HG03460 (cell line): Measurements from ENCODE around the gene SPEN.

Experiments used
- ATAC-seq: cut with Tn5 transposase; IDR thresholded peaks from one replicate; pipeline ENCODE4 v1.9.1; 2021; ENCODE audit not compliant: unreplicated experiment

The SPEN gene

DNA sequence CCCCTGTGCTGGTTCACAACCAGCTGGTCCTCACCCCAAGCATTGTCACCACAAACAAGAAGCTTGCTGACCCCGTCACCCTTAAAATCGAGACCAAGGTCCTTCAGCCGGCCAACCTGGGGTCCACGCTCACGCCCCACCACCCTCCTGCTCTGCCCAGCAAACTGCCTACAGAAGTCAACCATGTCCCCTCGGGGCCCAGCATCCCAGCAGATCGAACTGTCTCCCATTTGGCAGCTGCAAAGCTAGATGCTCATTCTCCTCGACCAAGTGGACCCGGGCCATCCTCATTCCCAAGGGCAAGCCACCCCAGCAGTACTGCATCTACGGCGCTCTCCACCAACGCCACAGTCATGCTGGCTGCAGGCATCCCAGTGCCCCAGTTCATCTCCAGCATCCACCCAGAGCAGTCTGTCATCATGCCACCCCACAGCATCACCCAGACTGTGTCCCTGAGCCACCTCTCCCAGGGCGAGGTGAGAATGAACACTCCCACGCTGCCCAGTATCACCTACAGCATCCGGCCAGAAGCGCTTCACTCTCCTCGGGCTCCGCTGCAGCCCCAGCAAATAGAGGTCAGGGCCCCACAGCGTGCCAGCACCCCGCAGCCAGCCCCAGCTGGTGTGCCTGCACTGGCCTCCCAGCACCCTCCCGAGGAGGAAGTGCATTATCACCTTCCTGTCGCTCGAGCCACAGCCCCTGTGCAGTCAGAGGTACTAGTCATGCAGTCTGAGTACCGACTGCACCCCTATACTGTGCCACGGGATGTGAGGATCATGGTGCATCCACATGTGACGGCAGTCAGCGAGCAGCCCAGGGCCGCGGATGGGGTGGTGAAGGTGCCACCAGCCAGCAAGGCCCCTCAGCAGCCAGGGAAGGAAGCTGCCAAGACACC lies 87.8 kb downstream of the SPEN start:
- ATAC-seq = no peak

DNA sequence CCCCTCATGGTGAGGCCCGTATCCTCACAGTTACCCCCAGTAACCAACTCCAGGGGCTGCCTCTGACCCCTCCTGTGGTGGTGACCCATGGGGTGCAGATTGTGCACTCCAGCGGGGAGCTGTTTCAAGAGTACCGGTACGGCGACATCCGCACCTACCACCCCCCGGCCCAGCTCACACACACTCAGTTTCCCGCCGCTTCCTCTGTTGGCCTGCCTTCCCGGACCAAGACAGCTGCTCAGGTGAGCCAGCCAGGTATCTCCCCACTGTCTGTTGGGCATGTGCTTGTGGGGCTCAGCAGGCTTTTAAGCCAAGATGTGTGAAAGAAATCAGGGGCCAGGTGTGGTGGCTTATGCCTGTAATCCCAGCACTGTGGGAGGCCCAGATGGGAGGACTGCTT lies 88.5 kb downstream of the SPEN start:
- no peak for ATAC-seq

DNA sequence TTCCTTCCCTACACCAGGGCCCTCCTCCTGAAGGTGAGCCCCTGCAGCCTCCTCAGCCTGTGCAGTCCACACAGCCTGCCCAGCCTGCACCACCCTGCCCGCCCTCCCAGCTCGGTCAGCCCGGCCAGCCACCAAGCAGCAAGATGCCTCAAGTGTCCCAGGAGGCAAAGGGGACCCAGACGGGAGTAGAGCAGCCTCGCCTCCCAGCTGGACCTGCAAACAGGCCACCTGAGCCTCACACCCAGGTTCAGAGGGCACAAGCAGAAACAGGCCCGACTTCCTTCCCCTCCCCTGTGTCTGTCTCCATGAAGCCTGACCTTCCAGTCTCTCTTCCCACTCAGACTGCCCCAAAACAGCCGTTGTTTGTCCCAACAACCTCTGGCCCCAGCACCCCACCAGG lies 89.6 kb downstream of the SPEN start:
- ATAC-seq = no peak

DNA sequence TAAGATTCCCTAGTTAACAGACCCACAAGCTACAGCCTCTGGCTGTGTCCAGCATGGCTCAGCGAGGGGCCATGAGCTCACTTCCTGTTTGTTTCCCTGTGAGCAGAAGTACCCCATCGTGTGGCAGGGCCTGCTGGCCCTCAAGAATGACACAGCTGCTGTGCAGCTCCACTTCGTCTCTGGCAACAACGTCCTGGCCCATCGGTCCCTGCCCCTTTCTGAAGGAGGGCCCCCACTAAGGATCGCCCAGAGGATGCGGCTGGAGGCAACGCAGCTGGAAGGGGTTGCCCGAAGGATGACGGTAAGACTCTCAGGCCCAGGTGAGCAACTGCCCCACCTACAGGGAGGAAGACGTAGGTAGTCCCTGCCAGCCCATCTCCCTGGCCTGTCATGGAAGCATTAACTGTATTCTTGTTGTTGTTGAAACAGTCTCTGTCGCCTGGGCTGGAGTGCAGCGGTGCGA lies 90.2 kb downstream of the SPEN start:
- no peak for ATAC-seq

DNA sequence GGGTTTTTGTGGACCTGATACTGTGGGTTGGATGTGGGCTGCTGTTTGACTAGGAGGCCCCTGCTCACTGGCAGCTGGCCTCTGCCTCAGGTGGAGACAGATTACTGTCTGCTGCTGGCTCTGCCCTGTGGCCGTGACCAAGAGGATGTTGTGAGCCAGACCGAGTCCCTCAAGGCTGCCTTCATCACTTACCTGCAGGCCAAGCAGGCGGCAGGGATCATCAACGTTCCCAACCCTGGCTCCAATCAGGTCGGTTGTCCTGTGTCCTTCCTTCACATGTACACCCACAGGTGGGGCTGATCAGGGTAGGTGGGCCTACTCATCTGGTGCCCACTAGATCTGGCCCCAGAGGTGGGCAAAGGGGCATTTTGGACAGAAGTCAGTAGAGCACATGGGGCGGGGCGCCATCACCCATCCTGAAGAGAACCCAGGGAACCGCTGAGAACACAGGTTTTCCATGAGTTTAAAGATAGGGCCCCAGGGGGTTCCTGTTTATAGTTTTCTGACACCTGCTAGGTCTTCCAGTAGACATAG lies 91.2 kb downstream of the SPEN start:
- no peak for ATAC-seq

DNA sequence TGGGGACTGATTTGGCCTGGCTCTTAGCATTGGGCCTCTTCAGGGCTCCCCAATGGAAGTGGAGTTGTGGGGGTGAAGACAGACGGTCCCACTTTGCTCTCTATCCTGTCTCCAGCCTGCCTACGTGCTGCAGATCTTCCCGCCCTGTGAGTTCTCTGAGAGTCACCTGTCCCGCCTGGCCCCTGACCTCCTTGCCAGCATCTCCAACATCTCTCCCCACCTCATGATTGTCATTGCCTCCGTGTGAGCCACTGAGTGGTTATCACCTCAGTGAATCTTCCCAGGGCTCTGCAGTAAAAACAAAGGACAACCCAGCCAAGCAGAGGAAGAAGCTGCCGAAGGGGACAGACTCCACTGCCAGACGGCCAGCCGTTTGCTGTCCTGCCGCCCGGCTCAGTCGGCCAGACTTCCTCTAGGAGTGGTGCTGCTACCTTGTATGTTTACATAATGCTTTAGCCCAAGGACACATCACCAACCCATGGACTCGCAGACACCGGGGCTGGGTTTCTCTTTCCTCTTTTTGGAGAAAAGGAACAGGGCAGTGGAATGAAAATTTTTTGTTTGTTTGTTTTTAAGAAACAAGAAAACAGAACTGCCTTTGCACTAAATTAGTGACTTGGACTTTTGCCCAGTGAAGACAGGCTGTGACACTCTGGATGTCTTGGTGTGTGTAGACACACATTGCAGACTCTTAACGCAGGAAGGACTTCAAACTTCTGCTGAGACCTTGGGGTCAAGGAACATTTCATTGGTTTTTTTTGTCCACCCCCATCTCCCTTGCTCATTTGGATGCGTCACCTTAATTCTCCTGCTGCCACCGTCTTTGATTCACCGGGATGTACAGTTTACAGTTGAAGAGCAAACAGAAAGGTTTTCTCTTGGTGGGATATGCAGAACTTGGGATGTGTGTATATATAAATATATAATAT lies 91.9 kb downstream of the SPEN start:
- ATAC-seq = no peak

DNA sequence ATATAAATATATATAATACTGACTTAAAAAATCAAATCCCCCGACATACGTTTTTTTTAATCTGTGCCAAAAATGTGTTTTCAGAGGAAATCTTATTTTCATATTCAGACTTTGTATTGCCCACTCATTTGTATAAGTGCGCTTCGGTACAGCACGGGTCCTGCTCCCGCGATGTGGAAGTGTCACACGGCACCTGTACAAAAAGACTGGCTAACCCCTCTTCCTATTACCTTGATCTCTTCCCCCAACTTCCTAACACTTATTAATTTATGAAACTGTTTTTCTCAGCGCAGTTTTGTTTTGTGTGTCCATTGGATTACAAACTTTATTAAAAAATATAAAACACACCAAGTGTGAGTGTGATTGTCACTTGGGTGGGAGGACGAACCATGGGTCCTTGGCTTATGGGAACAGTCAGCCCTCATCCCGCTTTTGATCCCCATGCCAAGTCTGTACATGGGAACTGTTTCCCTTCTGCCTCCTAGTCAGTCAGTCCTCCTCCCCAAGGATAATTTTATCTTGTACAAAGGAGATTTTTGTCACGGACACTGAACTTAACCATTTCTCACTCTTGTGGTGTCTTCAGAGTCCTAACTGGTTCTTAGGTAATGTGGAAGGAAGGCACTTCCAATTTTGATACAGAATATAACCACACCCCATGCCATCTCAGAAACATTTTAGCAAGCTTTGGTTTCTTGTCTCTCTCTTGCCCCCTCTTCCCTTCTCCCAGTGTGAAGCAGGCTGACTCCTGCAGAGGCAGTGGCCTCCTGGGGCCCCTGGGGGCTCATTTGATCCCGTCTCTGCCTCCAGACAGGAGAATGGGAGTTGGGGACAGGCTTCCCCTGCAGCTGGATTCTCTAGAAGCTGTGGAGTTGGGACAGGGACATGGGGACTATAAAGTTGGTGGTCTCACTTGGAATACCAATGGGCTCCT lies 92.9 kb downstream of the SPEN start:
- ATAC-seq = no peak

DNA sequence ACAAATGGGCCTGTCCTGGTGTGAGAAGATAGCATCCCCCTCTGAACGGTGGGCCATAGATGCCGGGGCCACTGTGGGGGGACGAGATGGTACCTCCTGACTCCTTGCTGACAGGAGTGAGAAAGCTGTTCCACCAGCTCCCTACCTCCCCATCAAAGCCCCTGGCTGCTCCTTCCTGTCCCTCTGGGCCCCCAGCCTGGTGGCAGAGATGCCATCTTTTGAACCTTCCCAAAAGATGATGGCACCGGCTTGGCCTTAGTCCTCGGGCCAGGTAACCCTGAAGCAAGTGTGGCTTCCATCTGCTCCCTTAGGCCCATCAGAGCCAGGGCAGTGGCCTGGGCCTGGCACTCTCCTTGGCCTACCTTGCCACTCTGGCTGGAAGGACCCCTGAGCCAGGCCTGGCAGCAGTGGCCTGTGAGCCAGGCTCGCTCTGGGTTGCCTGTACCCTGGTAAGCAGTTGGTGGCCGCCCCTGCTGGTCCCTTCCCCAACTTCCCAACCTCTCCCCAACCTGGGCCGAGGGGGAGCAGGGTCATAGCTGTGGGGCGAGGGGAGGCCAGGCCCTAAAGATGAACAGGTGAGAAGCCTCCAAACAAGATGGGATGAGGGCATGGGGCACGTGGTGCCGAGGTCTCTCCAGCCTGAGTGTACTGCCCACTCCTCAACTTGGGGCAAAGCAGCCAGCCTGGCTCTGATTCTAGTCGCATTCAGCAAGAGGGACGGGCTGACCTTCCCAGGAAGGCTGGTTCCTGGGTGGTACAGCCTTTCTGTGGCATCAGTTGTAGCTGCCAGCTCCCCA lies 93.7 kb downstream of the SPEN start:
- ATAC-seq = no peak

DNA sequence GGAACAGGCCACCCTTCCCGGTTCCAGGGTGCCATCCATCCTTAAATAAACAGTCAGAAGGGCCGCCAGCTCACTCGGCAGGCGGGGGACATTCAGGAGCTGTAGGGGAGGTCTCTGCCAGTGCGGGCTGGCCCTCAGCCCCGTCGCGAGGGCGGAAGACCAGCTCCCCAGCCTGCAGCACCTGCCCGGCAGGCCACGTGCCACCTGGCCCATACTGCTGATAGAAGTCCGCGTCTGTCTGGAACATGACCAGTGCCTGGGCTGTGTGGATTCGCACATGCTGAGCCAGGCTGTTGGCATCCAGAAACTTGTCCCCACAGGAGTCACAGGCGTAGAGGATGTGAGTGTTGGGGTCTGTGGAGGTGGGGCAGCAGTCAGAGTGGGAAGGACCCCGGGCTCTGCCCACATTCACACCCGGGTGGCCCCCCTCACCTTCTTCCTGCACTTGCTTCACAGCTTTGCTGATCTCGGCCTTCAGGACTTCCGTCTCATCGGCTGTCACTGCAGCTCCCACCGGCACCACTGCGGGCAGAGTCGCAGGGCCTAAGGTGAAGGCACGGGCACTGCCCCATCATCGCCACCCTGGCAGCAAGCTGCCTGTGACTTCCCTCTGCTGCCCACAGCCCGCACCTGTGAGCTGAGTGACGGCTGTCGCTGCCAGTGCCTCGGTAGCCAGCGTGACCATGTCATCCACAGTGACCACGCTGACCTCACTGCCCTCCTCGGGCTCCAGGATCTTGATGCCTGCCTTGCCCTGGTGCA lies 94.6 kb downstream of the SPEN start:
- ATAC-seq = no peak

DNA sequence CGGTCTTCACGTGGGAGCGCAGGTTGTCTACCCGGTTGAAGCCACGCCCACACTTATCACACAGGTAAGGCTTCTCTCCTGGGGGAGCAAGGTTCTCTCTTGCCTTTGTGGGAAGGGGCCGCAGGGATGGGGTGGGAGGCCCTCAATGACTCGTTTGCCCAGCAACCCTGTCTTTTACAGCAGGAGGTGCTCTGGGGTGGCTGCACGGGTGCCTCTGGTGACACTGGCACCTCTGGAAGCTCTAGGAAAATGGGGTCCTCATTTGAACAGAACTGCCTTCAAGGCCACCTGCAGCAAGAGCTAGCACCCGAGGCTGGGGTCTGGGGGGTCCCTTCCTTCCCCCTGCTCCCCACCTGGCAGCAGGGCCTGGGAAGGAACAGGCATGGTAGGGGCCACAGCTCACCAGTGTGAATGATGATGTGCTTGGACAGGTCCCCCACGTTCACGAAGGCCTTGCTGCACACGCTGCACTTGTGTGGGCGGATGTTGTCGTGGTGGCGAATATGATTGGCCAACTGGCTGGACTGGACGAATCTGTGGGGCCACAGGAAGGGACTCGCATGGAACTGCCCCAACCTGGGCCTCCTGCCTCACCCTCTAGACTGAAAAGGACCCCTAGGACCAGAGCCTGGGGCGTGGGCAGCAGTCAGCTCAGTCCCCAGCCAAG lies 95.3 kb downstream of the SPEN start:
- ATAC-seq = no peak

DNA sequence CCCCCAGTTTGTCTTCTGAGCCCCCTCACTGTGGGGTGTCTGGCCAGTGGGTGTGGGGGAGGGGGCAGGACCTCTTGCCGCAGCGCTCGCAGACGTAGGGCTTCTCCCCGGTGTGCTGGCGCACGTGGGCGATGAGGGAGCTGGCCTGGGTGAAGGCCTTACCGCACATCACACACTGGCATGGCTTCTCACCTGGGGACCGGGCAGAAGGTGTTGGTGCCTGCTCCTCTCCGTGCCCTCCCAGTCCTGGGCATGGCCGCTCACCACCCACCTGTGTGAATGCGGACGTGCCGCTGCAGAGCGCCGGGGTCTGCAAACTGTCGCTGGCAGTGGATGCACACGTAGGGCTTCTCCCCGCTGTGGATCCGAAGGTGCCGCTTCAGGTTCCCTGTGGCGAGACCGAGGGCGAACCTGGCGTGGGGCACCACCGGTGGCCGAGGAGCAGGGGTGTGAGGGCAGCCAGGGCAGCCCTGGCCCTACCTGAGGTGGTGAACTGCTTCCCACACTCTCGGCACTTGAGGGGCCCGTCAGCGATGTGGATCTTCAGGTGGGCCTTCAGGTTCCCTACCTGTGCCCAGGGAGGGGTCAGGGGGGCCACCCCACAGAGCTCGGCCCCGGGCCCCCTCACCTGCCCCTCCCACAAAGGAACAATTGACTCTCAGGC lies 96.0 kb downstream of the SPEN start:
- no peak for ATAC-seq

DNA sequence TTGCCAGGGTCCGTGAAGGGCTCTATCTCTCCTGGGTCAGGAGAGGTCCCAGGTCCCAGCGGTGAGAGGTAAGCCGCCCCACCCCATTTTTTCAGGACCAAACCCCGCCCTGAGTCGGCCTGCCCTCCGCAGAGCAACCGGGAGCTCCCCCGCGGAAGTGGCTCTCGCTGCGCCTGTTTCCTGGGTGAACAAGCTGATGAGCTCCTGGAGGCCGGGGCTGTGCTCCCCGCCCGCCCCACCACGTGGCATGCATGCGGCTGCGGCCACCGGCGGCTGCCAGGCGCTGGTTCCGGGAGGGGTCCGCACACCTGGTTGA lies 96.4 kb downstream of the SPEN start:
- no peak for ATAC-seq

DNA sequence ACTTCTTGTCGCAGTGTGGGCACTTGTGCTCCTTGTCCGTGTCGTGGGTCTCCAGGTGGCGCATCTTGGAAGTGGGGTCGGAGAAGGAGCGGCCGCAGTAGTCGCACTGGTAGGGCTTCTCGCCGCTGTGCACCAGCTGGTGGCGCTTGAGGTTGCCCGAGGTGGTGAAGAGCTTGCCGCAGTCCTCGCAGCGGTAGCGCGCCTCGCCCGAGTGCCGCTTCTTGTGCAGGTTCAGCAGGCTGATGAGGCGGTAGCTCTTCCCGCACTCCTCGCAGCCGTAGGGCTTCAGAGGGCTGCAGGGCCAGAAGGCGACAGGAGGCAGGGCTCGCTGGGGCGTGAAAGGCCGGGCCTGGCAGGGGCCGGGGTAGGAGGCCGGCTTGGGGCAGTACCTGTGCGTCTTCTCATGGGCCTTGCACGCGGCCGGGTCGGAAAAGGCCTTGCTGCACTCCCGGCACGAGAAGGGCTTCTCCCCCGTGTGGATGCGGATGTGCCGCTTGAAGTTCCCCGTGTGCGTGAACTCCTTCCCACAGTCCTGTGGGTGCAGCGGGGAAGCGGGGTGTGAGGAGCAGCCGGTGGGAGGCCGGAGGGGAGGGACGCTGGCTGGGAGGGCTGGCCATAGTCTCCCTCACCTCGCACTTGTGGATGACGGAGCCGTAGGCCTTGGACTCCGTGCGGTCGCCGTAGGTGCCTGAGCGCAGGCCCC lies 97.0 kb downstream of the SPEN start:
- no peak for ATAC-seq

DNA sequence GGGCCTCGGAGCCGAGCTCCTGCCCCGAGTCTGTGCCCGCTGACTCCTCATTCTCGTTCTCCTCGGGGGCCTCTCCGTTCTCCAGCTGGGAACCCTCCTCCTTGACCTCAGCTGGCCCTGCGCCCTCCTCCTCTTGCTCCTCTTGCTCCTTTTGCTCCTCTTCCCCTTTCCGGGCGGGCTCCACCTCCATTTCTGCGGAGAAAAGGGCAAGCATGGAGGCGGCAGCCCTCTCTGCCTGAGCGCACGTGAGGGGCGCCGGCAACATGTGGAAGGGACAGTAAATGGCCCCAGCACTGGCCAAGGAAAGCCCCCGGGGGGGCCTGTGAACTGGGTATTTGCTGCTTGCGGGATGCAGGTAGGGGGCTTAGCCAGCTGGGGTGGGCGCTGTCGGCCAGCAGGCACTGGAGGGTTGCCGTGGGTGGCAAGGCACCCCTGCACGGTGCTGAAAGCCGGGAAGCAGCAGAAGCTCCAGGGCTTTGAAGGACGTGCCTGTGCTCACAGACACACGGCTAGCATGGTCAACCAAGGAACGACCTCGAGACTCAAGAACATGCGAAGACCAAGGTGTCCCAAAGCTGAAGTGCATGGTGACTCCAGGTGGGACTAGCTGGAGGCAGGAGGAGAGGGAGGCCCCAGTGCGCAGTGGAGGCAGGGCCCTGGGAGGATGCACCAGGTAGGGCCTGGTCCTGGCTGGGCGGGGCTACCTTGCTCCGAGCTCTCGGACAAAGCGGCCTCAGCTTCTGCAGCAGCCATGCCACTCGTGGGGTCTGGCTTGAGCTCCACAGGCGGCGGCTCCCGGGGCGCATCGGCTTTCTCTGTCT lies 97.7 kb downstream of the SPEN start:
- ATAC-seq = no peak

DNA sequence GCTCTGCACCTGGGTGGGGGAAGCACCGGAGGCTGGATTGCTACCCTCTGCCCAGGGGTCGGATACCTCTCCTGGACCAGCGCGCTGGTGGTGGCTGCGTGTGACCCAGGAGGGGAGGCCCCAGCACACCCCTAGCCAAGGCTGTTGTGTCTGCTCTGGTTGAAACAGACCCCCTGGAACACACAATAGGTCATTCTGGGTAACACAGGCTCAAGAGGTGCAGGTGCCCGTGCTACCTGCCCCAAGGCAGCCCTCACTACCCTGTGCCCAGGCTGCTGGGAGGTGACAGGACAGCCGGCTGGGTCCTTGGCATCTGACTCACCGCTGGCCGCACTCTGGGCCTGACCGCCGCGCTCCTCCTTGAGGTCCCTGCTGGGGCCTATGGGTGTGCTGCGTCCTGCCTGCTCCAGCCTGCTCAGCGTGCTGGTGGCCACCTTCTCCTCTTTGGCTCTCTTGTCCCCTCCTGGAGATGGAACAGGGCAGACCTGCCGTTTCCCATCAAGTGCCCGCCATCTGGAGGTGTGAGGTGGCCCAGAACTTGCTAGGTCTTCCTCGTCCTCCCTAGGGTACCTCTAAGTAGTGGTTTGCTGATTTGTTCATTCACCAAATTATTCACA lies 98.4 kb downstream of the SPEN start:
- ATAC-seq = no peak
